NT2/D1 (cell line): ENCODE results near the gene RTN4RL1.

ENCODE experiments used
- SUZ12 ChIP-seq: IDR thresholded peaks from 2 replicates; pipeline ENCODE4 v1.6.1; 2011; ENCODE audit not compliant: insufficient read length, insufficient read depth; ENCODE audit errors: extremely low read depth
- YY1 ChIP-seq: IDR thresholded peaks from 2 replicates; pipeline ENCODE4 v1.6.1; 2011; ENCODE audit not compliant: insufficient read length, insufficient read depth
- ZNF274 ChIP-seq: IDR thresholded peaks from 2 replicates; pipeline ENCODE4 v1.6.1; 2011; ENCODE audit warnings: mild to moderate bottlenecking, low read depth, low read length

DNA sequence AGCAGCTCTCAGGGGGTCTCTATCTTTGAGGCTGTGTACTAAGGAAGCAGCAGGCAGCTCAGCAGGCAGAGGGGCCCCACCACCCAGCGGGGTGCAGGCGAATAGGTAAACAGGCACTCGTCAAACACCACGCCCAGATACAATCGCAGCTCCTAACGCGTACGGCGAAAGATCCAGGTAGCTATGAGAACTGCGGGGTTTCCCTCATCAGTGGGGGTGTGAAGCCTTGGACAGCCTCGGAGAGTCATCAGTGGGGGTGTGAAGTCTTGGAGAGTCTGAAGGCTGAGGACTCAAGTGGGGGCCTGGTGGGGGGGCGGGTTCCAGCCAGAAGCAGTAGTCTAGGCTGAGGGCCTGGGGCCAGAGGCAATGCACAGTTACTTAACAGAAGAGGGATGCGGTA, 69.0 kb downstream of the RTN4RL1 start:
- TF ChIP-seq ZNF274 (no peak), YY1 (no peak), SUZ12 (no peak)
